Coronary artery (tissue), 2 donors: ENCODE measurements around the gene PNPLA2.
A peak's percentile ranks its signal among the peaks of the same experiment; 100 is the strongest.

Experiments
- DNase-seq: peaks from one replicate; pipeline ENCODE4 v3.0.0-alpha.2; 2017; ENCODE audit warnings: low spot score
- H3K27ac ChIP-seq, 2 donors: fragments of 200-600 bp; sonication (generic); one replicate each; pipeline ENCODE4 v1.5.1; 2016 to 2019
- H3K4me3 ChIP-seq: fragments of 200-600 bp; sonication (generic); 2 replicates; pipeline ENCODE4 v1.5.1; 2016; ENCODE audit warnings: mild to moderate bottlenecking, moderate library complexity
- TF ChIP-seq, protein P1 (sequence below): fragments of 200-600 bp; sonication (generic); IDR thresholded peaks from one replicate; pipeline ENCODE4 v1.5.1; 2019; ENCODE audit warnings: antibody characterized with exemption

PNPLA2 gene

DNA sequence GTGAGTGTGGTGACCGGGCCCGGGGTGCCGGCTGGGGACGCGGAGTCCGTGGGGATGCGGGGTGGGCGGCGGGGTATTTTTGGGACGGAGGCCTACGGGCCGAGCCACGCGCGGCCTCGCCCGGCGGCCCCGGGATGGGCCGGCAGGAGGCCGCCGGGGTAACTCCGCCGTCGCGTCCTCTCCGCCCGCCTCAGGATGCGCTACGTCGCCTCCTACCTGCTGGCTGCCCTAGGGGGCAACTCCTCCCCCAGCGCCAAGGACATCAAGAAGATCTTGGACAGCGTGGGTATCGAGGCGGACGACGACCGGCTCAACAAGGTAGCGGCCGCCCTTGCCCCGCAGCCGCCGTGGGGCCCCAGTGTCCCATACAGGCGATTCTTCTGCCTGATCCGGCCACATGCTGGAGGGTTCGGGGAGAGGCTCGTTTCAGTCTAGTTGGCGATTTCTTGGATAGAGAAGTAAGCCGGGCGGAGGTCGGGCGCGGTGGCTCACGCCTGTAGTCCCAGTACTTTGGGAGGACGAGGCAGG is 8.6 kb upstream of the PNPLA2 start:
- TF ChIP-seq, protein P1, sequence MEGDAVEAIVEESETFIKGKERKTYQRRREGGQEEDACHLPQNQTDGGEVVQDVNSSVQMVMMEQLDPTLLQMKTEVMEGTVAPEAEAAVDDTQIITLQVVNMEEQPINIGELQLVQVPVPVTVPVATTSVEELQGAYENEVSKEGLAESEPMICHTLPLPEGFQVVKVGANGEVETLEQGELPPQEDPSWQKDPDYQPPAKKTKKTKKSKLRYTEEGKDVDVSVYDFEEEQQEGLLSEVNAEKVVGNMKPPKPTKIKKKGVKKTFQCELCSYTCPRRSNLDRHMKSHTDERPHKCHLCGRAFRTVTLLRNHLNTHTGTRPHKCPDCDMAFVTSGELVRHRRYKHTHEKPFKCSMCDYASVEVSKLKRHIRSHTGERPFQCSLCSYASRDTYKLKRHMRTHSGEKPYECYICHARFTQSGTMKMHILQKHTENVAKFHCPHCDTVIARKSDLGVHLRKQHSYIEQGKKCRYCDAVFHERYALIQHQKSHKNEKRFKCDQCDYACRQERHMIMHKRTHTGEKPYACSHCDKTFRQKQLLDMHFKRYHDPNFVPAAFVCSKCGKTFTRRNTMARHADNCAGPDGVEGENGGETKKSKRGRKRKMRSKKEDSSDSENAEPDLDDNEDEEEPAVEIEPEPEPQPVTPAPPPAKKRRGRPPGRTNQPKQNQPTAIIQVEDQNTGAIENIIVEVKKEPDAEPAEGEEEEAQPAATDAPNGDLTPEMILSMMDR = no peak
- Histone ChIP-seq H3K4me3 (peak overlapping the region; percentile 93), H3K27ac (peak overlapping the region; percentile 94 to 97)
- DNase-seq = no peak

DNA sequence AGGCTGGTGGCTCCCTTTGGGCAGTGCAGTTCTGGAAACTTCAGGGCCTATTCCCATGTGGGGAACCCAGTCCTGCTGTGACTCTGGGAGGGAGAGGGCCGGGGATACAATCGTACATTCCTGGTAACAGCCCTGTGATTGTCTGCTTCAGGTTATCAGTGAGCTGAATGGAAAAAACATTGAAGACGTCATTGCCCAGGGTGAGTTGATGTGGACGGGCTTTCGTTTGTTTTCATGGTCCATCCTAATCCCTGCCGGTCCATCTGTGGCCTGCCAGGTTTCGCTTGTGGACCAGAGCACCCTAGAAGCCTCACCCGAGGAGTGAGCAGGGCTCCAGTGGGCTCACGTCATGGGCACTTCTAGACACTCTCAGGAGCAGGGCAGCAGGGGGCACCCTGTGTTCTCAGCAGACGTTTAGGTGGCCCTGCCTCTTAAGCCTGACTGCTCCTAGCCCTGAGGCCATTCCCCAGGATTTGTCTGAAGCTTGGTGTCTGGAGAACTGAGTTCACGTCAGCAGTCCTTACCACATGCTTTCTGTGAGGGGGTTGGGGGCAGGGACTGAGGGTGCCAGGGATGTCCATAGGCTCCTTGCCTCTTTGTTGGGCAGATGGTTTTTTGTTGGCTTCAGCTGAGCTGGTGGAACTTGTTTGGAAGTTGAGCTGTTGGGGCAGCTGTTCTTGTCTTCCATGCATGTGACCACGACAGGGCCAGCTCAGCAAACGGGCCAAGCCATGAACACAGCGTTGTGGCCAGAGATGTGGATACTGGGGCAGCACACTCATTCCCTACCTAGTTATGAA is 7.1 kb upstream of the PNPLA2 start:
- TF ChIP-seq, protein P1 = no peak
- peak overlapping the region in 1 of 2 donors; percentile 17 for H3K27ac ChIP-seq
- H3K4me3 ChIP-seq = peak overlapping the region; percentile 43
- no peak for DNase-seq

DNA sequence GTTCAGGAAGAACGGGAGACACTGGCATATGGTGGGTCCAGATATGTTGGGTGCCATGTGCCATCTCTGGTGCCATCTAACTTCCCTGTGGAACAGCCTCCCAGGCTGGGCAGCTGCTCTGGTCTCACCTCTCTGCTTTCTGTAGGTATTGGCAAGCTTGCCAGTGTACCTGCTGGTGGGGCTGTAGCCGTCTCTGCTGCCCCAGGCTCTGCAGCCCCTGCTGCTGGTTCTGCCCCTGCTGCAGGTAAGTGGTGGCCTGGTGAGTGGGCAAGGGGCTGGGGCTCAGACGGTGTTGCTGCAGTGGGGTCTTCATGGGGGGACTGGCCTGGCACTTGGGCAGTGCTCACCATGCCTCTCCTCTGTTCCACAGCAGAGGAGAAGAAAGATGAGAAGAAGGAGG is 6.3 kb upstream of the PNPLA2 start:
- TF ChIP-seq, protein P1 = no peak

GRCh38 chr11:813072-813455 is 5.7 kb upstream of the PNPLA2 start:
- DNase-seq = no peak
- no peak overlapping the region for H3K4me3 ChIP-seq
- H3K27ac ChIP-seq = no peak overlapping the region
- TF ChIP-seq, protein P1 = no peak

More for the DNA sequence above, 6.3 kb upstream of the PNPLA2 start:
- no peak for DNase-seq
- no peak overlapping the region for H3K4me3 ChIP-seq
- no peak overlapping the region for H3K27ac ChIP-seq

GRCh38 chr11:813456-814096 is 5.1 kb upstream of the PNPLA2 start:
- Histone ChIP-seq H3K4me3 (no peak overlapping the region), H3K27ac (no peak overlapping the region)
- no peak for DNase-seq
- TF ChIP-seq, protein P1 = no peak

GRCh38 chr11:815675-816432 is 2.9 kb upstream of the PNPLA2 start:
- TF ChIP-seq, protein P1 = no peak
- H3K27ac ChIP-seq = no peak overlapping the region
- DNase-seq = no peak
- H3K4me3 ChIP-seq = no peak overlapping the region
